ENCODE results near the gene NXPH2.

DNA sequence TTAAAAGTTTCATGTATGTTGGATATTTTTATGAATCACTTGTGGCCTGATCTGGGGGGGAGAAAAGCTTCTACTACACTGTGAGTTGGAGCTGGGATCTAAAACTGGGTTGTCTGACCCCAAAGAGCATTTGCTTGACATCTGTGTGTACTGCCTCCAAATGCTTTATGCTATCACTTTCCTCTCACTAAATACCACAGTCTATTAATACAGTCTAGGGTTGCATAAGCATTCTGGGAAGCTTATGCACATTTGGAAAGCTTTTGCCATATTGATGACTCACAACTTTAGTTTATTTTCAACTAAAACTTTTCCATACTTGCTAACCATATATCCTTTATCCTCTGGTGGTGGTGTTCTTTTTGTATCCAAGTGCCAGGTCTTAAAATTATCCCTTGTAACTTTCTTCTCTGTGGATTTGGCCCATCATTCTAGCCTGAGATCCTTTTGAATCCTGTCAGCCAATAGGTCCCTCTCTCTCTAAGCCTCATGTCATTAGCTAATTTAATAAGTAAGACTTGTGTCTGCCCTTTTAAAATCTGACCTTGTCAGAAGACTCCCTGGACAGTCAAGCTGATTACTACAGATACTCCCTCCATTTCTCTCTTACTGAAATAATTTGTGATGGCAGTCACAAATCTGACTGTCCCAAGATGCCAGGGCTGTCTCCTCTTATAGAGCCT is 72.7 kb downstream of the NXPH2 start:
- TF ChIP-seq TCF12 (IDR thresholded peaks at IDR 0.05) (peak; percentile 38), CTCF (IDR thresholded peaks at IDR 0.05) (no peak), EP300 (IDR thresholded peaks at IDR 0.05; ENCODE audit: borderline replicate concordance in 1 of 2, low read depth in 1 of 2, low read length in 1 of 2) (no peak), POLR2AphosphoS5 (IDR thresholded peaks at IDR 0.05; ENCODE audit: low read depth, low read length) (no peak), EZH2phosphoT487 (IDR thresholded peaks at IDR 0.05; ENCODE audit: borderline replicate concordance, low read depth) (no peak), SMC3 (IDR thresholded peaks at IDR 0.05; ENCODE audit: low read depth, low read length) (no peak), YY1 (IDR thresholded peaks at IDR 0.05; ENCODE audit: low read depth) (no peak), TAF1 (IDR thresholded peaks at IDR 0.05; ENCODE audit: borderline replicate concordance, low read depth, low read length) (no peak), FOXM1 (IDR thresholded peaks at IDR 0.05; ENCODE audit: low read depth) (no peak), GABPA (IDR thresholded peaks at IDR 0.05; ENCODE audit: low read depth) (no peak), RCOR1 (IDR thresholded peaks at IDR 0.05; ENCODE audit: low read length) (no peak)
